T-helper 1 cell treated with Interleukin-12 subunit alpha and Interleukin-12 subunit beta and Interleukin-4 antibody, amounts not matched to agents 30 μg/mL and 1 μg/mL, for 36 hours (primary cell): Measurements from ENCODE around the gene RGS9BP.
"Not testable (repeated sequence)": the region's sequence is repeated elsewhere in the genome, so short reads cannot be mapped to it uniquely, and the experiment has no call there.

ENCODE experiments used
- H3K27ac Mint-ChIP-seq: one replicate; pipeline ENCODE4 v1.8.0; 2021; ENCODE audit warnings: mild to moderate bottlenecking, mixed read lengths
- H3K27me3 Mint-ChIP-seq: one replicate; pipeline ENCODE4 v1.8.0; 2021; ENCODE audit warnings: low read depth, mixed read lengths
- H3K36me3 Mint-ChIP-seq: one replicate; pipeline ENCODE4 v1.8.0; 2021; ENCODE audit warnings: low read depth, mixed read lengths
- H3K4me1 Mint-ChIP-seq: one replicate; pipeline ENCODE4 v1.8.0; 2021; ENCODE audit warnings: low read depth, mixed read lengths
- H3K4me3 Mint-ChIP-seq: one replicate; pipeline ENCODE4 v1.8.0; 2021; ENCODE audit warnings: mild to moderate bottlenecking, moderate library complexity, mixed read lengths
- H3K9me3 Mint-ChIP-seq: one replicate; pipeline ENCODE4 v1.8.0; 2021; ENCODE audit warnings: mixed read lengths

The RGS9BP gene

DNA sequence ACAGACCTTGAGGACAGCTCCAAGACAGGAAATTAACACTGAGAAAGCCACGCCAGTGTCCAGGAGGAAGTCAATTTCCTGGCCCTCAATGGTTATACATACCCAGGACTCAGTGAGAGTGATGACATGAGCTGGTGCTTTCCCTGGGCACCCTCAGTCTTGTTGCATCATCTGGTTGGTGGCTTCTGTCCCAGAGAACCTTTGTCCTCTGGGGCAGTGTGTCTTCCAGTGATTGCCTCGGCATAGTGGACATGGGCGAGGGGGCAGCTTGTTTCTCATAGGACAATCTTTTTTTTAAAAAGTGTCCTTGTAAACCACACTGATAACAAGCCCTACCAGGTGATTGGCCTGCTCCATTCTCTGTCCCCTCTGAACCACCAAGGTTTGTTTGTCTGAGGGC lies 21.1 kb downstream of the RGS9BP start:
- H3K4me1 Mint-ChIP-seq: peaks cover 48% of the 10 kb centered on the region
- H3K9me3 Mint-ChIP-seq, H3K4me3 Mint-ChIP-seq, H3K27me3 Mint-ChIP-seq, H3K27ac Mint-ChIP-seq: not testable (repeated sequence)
- H3K36me3 Mint-ChIP-seq: peaks cover 65% of the 10 kb centered on the region

- not testable (repeated sequence) for H3K4me3 Mint-ChIP-seq, H3K27ac Mint-ChIP-seq, H3K27me3 Mint-ChIP-seq
- Mint-ChIP-seq H3K9me3 (peaks cover 16% of the 10 kb centered on the region), H3K4me1 (peaks cover 26% of the 10 kb centered on the region), H3K36me3 (peaks cover 71% of the 10 kb centered on the region)
Observed at GRCh38 chr19:32700129-32700528, 24.5 kb downstream of the RGS9BP start.

DNA sequence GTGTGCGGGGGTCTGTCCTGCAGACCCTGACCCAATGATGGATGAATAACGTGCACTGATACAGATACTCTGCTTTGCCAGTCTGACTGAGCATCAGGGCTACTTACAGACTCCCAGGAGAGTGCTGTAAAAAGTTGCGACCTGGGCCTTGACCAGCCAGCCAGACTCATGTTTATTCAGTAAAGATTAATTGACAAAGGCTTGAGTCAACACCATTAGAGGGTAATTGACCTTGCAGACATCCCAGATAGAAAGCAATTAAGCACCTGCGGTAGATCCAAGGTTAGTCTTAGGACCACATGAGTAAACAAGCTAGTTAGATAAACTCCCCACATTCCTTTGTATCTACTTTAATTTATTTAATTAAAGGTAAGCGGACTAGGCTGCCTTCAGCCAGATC lies 26.4 kb downstream of the RGS9BP start:
- peaks cover 13% of the 10 kb centered on the region for H3K4me1 Mint-ChIP-seq
- H3K4me3 Mint-ChIP-seq: no peak overlapping the region
- H3K27ac Mint-ChIP-seq: no peak overlapping the region
- peaks cover 69% of the 10 kb centered on the region for H3K36me3 Mint-ChIP-seq
- no peaks in the 10 kb centered on the region for H3K27me3 Mint-ChIP-seq
- H3K9me3 Mint-ChIP-seq: peaks cover 19% of the 10 kb centered on the region

GRCh38 chr19:32704006-32704405 lies 28.4 kb downstream of the RGS9BP start:
- Mint-ChIP-seq H3K4me1 (peaks cover 11% of the 10 kb centered on the region), H3K9me3 (peaks cover 19% of the 10 kb centered on the region), H3K36me3 (peaks cover 55% of the 10 kb centered on the region)
- not testable (repeated sequence) for H3K27me3 Mint-ChIP-seq, H3K27ac Mint-ChIP-seq, H3K4me3 Mint-ChIP-seq

GRCh38 chr19:32708457-32708856 lies 32.8 kb downstream of the RGS9BP start:
- Mint-ChIP-seq H3K9me3 (peaks cover 13% of the 10 kb centered on the region), H3K27ac (no peak overlapping the region), H3K4me3 (no peak overlapping the region)

GRCh38 chr19:32709032-32709431 lies 33.4 kb downstream of the RGS9BP start:
- H3K4me3 Mint-ChIP-seq: no peak overlapping the region
- peaks cover 34% of the 10 kb centered on the region for H3K36me3 Mint-ChIP-seq
- H3K27me3 Mint-ChIP-seq: no peaks in the 10 kb centered on the region
- peak overlapping the region; percentile 65 for H3K27ac Mint-ChIP-seq
- peaks cover 6% of the 10 kb centered on the region for H3K4me1 Mint-ChIP-seq
- peaks cover 9% of the 10 kb centered on the region for H3K9me3 Mint-ChIP-seq

More at GRCh38 chr19:32708457-32708856, 32.8 kb downstream of the RGS9BP start:
- Mint-ChIP-seq H3K36me3 (peaks cover 34% of the 10 kb centered on the region), H3K4me1 (peaks cover 6% of the 10 kb centered on the region), H3K27me3 (no peaks in the 10 kb centered on the region)

DNA sequence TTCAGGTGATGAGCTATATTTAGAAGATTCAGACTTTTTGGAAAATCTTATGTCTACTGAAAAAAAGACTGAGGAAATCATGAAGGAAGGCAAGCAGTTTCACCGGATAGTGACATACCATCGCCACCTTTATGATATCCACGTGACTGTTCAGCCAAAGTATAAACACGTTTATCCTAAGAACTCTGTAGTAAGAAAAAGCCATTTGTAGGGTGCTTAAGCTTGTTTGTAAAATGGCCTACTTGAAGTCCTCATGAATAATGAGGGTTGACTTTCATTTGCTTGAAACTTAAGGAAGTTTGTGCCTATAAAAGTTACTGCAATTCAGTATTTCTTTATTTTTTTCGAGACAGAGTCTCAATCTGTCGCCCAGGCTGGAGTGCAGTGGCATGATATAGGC lies 36.1 kb downstream of the RGS9BP start:
- no peak overlapping the region for H3K27ac Mint-ChIP-seq
- H3K4me1 Mint-ChIP-seq: peaks cover 6% of the 10 kb centered on the region
- peaks cover 28% of the 10 kb centered on the region for H3K36me3 Mint-ChIP-seq
- H3K4me3 Mint-ChIP-seq: no peak overlapping the region
- no peaks in the 10 kb centered on the region for H3K27me3 Mint-ChIP-seq
- H3K9me3 Mint-ChIP-seq: no peaks in the 10 kb centered on the region

GRCh38 chr19:32716203-32716602 lies 40.6 kb downstream of the RGS9BP start:
- not testable (repeated sequence) for H3K4me1 Mint-ChIP-seq, H3K4me3 Mint-ChIP-seq, H3K27me3 Mint-ChIP-seq, H3K9me3 Mint-ChIP-seq, H3K27ac Mint-ChIP-seq
- H3K36me3 Mint-ChIP-seq: peaks cover 17% of the 10 kb centered on the region

DNA sequence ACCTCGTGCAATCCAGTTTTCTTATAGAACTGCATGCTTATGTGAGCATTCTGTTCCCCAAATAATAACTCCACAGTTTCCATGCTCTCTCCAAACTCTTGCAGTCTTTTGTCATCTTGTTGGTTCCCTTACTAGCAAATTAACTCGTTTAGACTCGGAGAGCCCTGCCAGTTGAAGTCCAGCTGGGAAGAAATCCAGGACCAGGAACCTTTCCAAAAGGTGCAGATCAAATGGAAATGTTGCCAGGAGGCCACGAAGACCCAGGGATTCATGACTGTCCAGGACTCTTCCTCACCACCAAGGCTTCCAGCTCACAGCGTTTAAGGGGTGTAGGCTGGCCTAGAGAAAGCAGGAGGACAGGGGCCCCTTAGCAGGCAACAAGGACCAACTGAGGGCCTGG lies 41.8 kb downstream of the RGS9BP start:
- Mint-ChIP-seq H3K4me3 (no peak overlapping the region), H3K27me3 (no peaks in the 10 kb centered on the region), H3K36me3 (peaks cover 17% of the 10 kb centered on the region), H3K4me1 (no peaks in the 10 kb centered on the region), H3K9me3 (no peaks in the 10 kb centered on the region), H3K27ac (no peak overlapping the region)

- H3K9me3 Mint-ChIP-seq: no peaks in the 10 kb centered on the region
- H3K27ac Mint-ChIP-seq: no peak overlapping the region
- no peaks in the 10 kb centered on the region for H3K4me1 Mint-ChIP-seq
- peaks cover 12% of the 10 kb centered on the region for H3K36me3 Mint-ChIP-seq
- H3K4me3 Mint-ChIP-seq: no peak overlapping the region
- no peaks in the 10 kb centered on the region for H3K27me3 Mint-ChIP-seq
Observed at GRCh38 chr19:32718286-32718685, 42.6 kb downstream of the RGS9BP start.

GRCh38 chr19:32719611-32720059 lies 44.0 kb downstream of the RGS9BP start, which contains the start of gene TDRD12:
TSS of gene TDRD12 (plus strand) at chr19:32719767. CDS start at chr19:32720073, 306 bp downstream.
- peaks cover 7% of the 10 kb centered on the region for H3K36me3 Mint-ChIP-seq
- H3K27me3 Mint-ChIP-seq: no peaks in the 10 kb centered on the region
- no peak within 1 kb of the TSS for H3K4me3 Mint-ChIP-seq
- no peaks in the 10 kb centered on the region for H3K9me3 Mint-ChIP-seq
- no peaks in the 10 kb centered on the region for H3K4me1 Mint-ChIP-seq
- H3K27ac Mint-ChIP-seq: no peak within 1 kb of the TSS

DNA sequence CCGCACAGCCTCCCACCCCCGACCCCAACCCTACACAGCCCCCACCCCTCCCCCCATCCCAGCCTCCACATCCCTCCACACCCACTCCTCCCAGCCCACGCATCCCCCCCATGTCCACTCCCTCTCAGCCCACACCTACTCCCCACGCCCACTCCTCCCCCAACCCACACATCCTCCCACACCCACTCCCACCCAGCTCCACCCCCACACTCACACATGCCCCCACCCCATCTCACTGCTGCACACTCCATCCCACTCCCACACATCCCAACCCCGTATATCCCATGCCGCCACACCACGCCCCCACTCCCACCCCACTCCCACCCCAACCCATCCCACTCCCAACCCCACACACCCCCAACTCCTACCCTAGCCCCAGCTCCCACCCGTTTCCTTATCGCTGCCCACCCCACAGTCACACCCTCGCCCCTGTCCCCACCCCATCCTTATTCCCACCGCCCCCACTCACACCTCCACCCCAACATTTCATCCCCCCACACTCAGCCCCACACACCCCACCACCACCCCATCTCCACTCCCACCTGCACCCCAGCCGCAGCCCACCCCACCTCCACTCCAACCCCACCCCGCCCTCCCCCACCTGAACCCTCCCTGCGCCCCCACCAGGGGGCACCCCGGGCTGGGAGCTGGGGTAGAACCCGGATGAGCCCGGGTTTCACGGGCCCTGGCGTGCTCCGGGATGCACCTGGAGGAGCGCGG lies 44.7 kb downstream of the RGS9BP start:
- Mint-ChIP-seq H3K36me3 (peaks cover 3% of the 10 kb centered on the region), H3K27me3 (no peaks in the 10 kb centered on the region), H3K9me3 (no peaks in the 10 kb centered on the region), H3K4me3 (no peak overlapping the region), H3K4me1 (no peaks in the 10 kb centered on the region), H3K27ac (no peak overlapping the region)

DNA sequence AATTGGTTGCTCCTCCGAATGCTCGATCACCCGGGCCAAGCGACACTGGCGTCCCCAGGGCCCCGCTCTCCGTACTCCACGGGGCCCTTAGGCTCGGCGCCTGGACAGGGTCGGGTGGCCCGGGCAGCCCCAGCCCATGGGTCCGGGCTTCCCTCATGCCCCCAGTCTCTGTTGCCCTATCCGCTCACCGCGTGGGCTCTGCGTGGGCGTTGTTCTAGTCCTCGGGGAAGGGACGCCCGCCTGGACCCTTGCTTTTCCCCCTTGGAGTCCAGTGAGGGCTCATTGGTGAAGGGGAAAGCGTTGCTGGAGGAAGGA lies 45.2 kb downstream of the RGS9BP start:
- no peak overlapping the region for H3K4me3 Mint-ChIP-seq
- H3K36me3 Mint-ChIP-seq: peaks cover 2% of the 10 kb centered on the region
- no peaks in the 10 kb centered on the region for H3K4me1 Mint-ChIP-seq
- no peaks in the 10 kb centered on the region for H3K9me3 Mint-ChIP-seq
- no peaks in the 10 kb centered on the region for H3K27me3 Mint-ChIP-seq
- no peak overlapping the region for H3K27ac Mint-ChIP-seq
